D721Med (cell line): ENCODE results near the gene SDCCAG8.

Experiments used
- DNase-seq: peaks from one replicate; pipeline ENCODE4 v3.0.0; 2011; ENCODE audit warnings: low spot score; ENCODE audit not compliant: insufficient read length
- FAIRE-seq: peaks from 2 replicates; lab custom pipeline; 2011; peaks lifted over from hg19 to GRCh38; lab: Jason Lieb, UNC
- CTCF ChIP-seq: IDR thresholded peaks from 2 replicates; pipeline ENCODE4 v1.5.1; 2012; ENCODE audit warnings: mild to moderate bottlenecking, control low read depth; ENCODE audit not compliant: insufficient read depth; ENCODE audit errors: missing control alignments

Gene SDCCAG8

DNA sequence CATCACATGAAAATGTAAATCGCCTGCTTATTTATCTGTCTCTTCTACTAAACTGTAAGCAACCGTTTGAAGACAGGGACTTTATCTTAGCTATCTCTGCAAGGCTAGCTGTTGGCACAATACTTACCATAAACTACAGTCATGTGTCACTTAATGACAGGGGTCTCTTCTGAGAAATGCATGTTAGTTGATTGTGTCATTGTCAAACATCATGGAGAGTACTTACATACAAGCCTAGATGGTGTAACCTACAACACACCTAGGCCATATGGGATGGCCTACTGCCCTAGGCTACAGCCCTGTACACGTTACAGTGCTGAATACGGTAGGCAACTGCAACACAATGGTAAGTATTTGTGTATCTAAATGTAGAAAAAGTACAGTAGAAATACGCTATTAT is 267.9 kb downstream of the SDCCAG8 start:
- no peak for TF ChIP-seq CTCF
- no peak for DNase-seq
- FAIRE-seq = peak; percentile 68

DNA sequence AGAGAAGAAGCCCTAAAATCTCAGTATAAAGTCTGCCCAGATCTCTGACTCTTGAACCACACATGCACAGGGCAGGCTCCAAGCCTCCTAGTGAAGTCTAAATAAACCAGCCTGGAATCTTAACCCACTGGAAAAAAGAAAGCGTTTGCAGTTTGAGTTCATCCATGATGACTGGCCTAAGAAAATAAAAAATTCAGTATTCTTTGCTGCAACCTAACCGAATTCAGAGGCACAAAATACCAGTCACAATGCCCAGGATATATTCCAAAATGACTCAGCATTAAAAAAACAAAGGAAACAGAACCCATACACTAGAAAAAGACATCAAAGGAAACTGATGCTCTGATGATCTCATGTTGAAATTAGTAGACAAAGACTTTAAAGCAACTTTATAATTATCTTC is 269.2 kb downstream of the SDCCAG8 start:
- no peak for DNase-seq
- no peak for TF ChIP-seq CTCF
- FAIRE-seq = no peak

- TF ChIP-seq CTCF = no peak
- peak; percentile 38 for FAIRE-seq
- DNase-seq = no peak
Measured at GRCh38 chr1:243526180-243526579, 270.3 kb downstream of the SDCCAG8 start.

DNA sequence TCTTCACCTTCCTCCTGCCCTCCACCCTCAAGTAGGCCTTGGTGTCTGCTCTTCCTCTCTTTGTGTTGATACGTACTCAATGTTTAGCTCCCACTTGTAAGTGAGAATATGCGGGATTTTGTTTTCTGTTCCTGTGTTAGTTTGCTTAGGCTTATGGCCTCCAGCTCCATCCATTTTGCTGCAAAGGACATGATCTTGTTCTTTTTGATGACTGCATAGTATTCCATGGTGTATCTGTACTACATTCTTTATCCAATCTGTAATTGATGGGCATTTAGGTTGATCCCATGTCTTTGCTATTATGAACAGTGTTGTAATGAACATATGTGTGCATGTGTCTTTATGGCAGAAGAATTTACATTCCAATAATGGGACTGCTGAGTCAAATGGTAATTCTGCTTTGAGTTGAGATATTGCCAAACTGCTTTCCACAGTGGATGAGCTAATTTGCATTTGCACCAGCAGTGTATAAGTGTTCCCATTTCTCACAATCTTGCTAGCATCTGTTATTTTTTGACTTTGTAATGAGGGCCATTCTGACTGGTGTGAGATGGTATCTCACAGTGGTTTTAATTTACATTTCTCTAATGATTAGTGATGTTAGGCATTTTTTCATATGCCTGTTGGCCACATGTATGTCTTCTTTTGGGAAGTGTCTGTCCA is 272.7 kb downstream of the SDCCAG8 start:
- peak; percentile 90 for FAIRE-seq
- TF ChIP-seq CTCF = no peak
- DNase-seq = no peak

DNA sequence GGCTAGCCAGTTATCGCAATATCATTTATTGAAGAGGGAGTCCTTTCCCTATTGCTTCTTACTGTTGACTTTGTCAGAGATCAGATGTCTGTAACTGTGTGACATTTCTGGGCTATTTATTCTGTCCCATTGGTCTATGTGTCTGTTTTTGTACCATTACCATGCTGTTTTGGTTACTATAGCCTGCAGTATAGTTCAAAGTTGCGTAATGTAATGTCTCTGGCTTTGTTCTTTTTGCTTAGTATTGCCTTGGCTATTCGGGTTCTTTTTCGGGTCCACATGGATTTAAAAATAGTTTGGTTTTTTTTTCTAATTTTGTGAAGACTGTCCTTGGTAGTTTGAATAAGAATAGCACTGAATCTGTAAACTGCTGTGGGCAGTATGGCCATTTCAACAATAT is 273.7 kb downstream of the SDCCAG8 start:
- peak; percentile 25 for FAIRE-seq
- no peak for TF ChIP-seq CTCF

DNA sequence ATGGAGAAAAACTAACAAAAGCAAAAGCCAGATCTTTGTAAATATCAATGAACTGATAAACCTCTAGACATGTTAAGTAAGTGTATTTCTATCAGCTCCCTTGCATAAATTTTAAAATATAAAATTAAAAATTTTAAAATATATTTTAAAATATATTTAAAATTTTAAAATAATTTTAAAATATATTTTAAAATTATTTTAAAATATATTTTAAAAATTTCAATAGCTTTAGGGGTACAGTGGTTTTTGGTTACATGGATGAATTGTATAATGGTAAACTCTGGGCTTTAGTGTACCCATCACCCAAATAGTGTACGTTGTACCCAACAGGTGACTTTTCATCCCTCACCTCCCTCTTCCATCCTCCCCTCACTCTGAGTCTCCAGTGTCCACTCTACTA is 279.2 kb downstream of the SDCCAG8 start:
- FAIRE-seq (no peak), DNase-seq (no peak)
- TF ChIP-seq CTCF = no peak

More for the DNA sequence above, 273.7 kb downstream of the SDCCAG8 start:
- DNase-seq = no peak

DNA sequence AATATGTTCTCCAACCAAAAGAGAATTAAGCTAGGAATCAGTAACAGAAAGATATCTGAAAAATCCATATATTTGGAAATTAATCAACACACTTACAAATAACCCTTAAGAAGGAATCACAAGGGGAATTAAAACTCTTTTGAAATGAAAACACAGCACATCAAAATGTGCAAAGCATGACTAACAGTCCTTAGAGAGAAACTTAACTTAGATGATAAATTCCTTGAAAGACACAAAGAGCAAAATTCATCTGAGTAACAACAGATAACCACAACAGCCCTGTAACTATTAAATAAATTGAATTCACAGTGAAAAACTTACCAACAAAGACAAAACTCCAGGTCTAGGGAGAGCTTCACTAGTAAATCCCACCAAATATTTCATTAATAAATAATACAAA is 283.8 kb downstream of the SDCCAG8 start:
- FAIRE-seq (peak; percentile 35), DNase-seq (no peak)
- TF ChIP-seq CTCF = no peak
